HG03342 (cell line): ENCODE data around the gene TMEM221.
A peak's percentile ranks its signal among the peaks of the same experiment; 100 is the strongest.
"Not testable (repeated sequence)": the region's sequence is repeated elsewhere in the genome, so short reads cannot be mapped to it uniquely, and the experiment has no call there.

Experiments
- ATAC-seq: cut with Tn5 transposase; IDR thresholded peaks from one replicate; pipeline ENCODE4 v1.9.1; 2021; ENCODE audit warnings: mild to moderate bottlenecking, moderate library complexity; ENCODE audit not compliant: unreplicated experiment

The TMEM221 gene

DNA sequence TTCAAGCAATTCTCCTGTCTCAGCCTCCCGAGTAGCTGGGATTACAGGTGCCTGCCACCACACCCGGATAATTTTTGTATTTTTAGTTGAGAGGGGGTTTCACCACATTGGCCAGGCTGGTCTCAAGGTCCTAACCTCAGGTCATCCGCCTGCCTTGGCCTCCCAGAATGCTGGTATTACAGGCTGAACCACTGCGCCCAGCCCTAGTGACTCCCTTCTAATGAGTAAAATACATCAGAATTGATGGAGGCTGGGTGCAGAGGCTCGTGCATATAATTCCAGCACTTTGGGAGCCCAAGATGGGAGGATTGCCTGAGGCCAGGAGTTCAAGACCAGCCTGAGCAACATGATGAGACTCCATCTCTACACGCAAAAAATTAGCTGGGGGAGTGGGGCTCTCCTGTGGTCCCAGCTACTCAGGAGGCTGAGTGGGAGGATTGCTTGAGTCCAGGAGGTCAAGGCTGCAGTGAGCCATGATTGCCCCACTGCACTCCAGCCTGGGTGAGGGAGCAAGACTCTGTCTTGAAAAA lies 26.6 kb upstream of the TMEM221 start:
- not testable (repeated sequence) for ATAC-seq

DNA sequence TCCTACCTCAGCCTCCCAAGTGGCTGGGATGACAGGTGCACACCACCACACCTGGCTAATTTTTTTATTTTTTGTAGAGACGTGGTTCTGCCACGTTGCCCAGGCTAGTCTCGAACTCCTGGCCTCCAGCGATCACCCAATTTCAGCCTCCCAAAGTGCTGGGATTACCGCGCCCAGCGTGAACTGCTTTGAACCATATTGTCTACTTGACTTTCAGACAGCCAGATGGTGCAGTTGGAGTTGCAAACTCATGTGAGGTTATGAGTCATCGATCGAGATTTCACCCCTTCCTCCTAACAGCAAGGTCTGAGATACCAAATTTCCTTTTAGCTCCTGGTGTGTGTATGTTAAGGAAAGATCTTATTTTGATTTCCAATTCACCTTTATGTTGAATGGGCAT lies 24.6 kb upstream of the TMEM221 start:
- no peak for ATAC-seq

DNA sequence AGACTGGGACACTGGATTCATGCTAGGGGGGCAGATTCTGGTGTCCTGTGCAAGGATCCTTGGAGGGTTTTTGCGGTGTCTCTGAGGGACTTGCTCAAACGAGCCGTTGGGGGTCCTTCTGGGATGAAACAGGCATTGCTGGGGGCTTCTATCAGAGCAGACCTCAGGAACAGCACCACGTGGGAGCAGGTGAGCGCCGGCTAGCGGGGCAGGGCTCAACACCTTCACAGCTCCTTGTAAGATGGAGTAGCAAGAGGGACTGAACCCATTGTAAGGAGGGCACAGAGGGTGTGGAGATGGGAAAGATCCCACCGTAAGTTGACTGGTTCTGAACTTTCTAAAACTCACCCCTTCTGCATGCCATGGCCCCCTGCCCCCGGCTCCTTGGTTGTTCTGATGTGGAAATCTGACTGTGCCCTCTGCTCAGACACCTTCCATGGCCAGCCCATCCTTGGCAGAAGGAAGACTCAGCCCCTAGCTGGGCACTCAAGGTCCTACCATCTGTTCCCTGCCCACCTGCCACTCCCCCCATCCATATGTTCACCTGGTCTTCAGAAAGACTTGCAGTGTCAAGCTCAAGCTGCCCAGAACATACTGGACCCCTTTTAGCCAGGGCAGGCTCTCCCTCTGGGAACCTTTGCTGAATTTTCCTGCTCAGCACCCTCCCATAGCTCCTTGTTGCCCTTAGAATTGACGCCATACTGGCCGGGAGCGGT lies 23.1 kb upstream of the TMEM221 start:
- ATAC-seq: no peak

DNA sequence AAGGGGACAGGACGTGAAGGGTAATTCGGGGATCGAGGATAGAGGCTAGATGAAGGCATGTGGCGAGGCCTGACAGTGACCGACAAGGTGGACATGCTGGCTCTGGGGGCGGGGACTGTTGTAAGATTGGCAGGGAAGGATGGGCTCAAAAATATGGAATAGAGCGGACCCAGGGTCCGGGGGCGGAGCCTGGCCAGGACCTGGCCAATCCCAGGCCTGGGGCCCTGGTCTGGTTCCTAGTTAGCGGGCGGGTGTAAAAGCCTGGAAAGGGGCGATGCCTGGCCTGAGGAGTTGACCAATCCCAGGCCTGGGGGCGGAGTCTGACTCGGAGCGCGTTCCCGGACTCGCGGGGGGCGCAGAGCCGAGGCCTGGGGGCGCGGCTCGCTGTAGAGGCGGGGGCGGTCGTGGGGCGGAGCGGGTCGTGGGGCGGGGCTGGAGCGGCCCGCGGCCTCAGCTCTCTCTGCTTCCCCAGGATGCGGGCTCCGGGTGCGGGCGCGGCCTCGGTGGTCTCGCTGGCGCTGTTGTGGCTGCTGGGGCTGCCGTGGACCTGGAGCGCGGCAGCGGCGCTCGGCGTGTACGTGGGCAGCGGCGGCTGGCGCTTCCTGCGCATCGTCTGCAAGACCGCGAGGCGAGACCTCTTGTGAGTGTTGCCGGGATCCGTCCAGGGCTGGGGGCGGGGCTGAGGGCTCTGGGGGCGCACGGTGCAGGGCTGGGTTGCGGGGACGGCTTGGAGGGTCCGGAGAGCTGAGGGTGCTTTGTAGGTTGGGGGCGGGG lies 21.8 kb upstream of the TMEM221 start, which contains the start of gene SLC27A1:
Gene SLC27A1, plus strand, starts transcription at position 457 of the 774 bp plus-strand sequence. Its CDS starts 17 bp downstream, at position 474.
- peak; percentile 68 for ATAC-seq

DNA sequence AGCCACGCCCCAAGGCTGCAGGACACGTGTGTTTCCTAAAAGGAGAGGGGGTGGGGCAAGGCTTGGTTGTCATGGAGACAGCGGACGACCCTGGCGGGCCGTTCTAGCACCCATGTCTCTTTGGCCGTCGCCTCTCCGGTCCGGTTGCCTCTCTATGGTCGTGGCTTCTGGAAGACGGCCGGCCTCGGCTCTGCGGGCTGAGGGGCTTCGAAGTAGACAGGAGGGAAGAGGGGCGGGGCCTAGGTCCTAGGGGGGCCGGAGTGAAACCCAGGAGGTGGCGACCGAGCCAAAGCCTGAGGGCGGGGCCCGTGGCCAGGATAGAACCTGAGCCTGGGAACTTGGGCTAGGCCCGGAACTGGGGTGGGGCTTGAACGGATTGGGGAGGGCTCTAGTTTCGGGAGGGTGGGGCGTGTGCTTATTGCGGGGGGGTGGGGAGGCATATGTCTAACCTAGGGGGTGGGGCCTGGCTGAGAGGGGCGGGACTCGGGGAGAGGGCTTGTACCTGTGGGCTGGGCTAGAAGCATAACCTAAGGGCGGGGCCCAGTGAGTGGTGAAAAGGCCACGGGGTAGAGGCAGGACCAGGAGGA lies 21.1 kb upstream of the TMEM221 start:
- peak; percentile 56 for ATAC-seq

DNA sequence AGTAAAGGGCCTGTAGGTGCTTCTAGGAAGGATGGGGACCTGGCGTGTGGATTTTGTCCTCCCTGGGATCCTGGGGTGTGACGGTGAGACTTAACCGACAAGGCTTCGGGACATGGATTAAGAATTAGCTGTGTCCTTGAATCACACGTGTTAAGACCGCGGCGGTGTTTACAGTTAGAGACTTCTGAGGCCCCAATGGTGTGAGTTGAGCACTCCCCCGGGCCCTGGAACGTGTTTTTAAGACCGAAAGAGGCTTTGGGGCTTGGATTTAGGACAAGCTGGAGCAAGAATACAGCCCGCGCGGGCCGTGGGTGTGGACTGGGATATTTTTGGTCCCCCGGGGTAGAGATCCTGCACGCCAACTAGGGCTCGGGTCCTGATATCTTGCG lies 20.6 kb upstream of the TMEM221 start:
- no peak for ATAC-seq

DNA sequence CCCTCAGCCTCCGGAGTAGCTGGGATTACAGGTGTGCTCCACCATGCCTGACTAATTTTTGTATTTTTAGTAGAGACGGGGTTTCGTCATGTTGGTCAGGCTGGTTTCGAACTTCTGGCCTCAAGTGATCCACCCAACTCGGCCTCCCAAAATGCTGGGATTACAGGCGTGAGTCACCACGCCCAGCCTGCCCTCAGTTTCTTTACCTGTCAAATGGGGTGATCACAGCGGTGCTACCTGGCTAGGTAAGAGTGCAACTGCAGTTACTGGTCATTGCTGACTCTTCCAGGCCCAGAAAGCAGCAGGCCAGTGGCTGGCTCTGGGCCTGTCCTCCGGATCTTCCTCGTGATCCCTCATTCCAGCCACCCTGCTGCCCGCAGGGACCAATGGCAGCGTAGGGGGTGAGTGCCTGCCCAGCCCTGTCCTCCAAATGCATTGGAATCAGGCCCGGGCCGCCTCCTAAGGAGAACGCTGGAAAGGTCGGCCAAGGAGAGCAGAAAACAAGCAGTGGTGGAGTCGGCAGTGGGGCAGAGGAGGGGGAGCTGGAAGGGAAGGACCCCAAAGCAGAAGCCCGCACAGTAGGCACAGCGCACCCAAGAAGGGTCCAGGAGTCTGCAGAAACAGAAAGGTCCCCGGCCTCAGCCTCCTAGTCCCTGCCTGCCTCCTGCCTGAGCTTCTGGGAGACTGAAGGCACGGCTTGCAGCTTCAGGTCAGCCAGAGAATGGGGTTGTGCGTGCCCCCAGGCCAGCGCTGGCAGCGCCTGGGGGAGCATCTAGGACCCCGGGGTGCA lies 20.0 kb upstream of the TMEM221 start:
- ATAC-seq: no peak

DNA sequence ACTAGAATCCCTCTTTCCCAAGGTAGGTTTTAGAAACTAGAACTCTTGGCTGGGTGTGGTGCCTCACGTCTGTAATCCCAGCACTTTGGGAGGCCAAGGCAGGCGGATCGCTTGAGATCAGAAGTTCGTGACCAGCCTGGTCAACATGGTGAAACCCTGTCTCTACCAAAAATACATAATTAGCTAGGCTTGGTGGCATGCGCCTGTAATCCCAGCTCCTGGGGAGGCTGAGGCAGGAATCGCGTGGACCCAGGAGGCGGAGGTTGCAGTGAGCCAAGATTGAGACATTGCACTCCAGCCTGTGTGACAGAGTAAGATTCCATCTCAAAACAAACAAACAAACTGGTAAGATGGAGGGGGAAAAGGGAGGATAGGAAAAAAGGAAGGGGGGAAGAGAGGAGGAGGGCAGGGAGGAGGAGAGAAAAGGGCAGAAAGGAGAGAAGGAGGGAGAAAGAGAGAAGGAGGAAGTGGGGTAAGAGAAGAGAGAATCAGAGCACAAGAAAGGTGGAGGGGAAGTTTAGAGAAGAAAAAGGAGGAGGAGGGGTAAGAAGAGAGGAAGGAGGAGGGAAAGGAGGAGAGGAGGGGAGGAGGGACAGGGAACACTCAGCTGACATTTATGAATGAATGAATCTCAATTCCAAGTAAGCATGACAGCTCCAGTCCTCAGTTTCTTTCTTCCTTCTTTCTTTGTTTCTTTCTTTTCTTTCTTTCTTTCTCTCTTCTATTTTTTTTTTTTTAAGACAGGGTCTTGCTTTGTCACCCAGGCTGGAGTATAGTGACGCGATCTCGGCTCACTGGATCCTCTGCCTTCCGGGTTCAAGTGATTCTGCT lies 19.2 kb upstream of the TMEM221 start:
- no peak for ATAC-seq

DNA sequence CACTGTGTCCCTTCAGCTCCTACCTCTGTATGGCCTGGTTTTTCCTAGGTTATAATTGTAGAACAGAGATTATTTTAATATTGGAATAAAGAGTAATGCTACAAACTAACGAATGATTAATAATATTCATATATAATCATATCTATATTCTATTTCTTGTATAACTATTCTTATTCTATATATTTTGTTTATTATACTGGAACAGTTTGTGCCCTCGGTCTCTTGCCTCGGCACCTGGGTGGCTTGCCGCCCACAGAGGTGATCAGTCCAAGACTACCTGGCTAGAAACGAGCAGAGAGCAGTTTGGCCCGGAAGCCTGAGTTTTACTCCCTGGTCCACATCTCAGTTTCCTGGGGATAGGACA lies 18.0 kb upstream of the TMEM221 start:
- no peak for ATAC-seq

DNA sequence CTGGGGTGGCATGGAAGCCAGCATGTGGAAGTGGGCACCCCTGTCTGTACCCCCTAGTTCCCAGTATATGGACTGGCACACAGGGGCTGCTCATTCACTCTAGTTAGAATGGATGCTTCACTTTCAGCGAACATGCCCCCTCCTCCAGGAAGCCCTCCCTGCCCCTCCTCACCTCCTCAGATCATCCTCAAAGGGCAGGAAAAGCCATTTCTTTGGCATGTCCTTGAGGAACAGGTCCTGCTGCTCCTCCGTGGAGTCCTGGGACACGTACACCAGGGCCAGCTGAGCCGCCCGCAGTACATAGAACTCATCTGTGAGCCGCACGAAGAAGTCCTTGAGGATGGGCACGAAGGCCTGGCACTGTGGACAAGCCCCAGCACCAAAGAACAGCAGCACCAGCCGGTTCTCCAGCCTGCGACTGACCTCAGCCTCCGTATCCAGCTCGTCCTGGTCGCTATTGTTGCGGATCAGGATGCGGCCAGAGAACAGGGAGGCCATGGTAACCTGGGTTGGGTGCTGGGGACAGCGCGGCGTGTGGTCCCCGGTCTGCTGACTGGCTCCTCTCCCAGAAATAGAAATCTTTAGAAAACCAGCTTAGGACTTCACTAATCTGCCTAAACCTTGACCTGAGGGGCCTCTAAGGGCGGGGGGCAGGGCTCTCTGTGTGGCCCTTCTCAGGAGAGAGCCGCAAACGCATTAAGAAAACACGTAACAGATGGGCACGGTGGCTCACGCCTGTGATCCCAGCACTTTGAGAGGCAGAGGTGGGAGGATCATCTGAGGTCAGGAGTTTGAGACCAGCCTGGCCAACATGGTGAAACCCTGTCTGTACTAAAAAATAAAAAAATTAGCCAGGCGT lies 12.1 kb upstream of the TMEM221 start, which contains the start of gene NXNL1:
Gene NXNL1, minus strand, starts transcription at position 555 of the 859 bp plus-strand sequence. Its CDS starts 57 bp downstream, at position 498.
- ATAC-seq: no peak

DNA sequence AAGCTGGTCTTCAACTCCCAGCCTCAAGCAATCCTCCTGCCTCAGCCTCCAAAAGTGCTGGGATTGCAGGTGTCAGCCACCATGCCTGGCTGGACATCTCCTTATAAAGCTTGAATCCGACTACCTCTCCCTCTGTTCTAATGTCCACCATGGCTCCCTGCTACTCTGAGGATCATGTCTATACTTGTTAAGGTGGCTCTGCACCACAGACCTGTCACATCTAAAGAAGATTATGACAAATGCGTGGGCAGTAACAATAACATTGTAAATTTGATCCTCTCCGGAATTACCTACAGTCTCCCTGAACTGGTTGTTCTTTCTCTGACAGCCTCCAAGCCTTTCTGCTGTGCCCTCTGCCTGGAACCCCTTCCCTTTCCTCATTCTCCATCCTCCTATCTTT lies 10.5 kb upstream of the TMEM221 start:
- no peak for ATAC-seq

DNA sequence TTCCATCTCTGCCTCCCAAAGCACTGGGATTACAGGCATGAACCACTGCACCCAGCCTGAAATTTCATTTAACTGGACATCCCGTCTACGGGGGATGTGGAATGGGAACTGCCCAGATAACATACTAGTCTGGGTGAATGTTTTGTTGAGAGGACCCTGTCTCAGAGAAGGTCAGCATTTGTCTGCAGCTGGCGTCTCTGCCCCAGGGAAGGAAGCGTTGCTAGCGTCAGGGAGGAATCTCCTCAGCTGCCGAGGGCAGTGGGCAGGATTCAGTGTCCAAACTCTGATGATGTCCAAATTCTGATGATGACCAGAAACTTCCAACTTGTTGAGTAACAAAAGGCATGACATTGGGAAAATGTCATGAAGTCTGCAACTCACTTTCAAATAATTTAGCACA lies 9.1 kb upstream of the TMEM221 start:
- no peak for ATAC-seq

DNA sequence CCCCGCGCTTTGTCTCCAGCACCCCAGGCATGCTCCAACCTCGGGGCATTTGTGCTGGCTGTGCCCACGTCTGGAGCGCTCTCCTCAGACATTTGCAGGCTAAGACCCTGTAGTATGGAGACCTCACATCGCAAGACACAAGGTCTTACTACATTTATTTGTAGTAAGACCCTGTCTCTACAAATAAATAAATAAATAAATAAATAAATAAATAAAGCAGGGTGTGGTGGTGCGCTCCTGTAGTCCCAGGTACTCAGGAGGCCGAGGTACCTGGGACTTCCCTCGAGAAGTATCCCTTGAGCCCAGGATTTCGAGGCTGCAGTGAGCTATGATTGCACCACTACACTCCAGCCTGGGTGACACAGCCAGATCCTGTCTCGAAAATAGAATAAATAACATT lies 7.7 kb upstream of the TMEM221 start:
- ATAC-seq: no peak

DNA sequence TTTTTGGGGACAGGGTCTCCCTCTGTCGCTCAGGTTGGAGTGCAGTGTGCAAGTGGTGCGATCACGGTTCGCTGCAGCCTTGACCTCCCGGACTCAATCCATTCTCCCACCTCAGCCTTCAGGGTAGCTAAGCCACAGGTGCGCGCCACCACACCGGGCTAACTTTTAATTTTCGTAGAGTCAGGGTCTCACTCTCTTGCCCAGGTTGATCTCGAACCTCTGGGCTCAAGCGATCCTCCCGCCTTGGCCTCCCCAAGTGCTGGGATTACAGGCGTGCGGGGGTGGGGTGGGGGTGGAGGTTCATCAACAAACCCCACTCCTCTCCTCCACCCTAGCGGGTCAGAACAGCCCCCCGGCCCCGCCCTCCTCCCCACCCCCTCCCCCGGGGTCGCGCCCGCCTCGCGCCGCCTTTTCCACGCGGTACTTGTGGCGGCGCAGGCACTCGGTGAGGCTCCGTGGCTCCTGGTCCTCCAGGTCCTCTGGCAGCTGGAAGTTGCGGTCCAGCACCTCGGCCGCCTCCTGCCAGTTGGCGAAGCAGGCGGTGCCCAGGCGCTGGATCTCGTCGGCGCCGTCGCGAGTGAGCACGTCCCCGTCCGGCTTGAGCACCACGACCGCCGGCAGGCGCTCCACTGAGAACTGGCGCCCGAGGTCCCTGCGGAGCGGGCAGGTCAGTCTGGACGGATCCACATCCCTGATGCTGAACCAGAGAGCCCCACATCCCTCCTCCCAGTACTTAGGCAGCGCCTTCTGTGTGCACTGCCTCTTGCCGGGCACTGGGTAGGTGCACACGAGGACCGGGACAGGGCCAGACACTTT lies 7.0 kb upstream of the TMEM221 start:
- ATAC-seq: no peak

DNA sequence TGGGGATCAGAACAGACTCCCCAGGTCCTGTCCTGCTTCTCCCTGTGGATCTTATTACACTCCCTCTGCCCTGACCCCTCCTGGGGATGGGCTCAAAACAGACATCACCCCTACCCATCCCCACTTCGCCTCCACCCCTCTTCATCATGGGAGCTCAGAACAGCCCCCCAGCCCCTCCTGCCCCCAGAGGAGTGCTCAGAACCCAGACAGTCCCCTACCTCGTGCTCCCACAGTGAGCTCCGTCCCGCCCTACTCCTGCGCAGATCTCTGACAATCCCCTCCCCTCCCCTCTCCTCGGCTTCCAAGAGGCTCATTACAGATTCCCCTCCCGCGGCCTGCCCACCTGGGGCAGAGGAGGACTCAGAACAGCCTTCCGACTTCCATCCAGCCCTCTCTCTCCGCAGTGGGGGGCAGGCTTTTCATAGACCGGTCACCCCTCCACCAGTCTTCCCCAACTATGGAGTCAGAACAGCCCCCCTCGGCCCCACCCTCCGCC lies 6.2 kb upstream of the TMEM221 start:
- no peak for ATAC-seq

DNA sequence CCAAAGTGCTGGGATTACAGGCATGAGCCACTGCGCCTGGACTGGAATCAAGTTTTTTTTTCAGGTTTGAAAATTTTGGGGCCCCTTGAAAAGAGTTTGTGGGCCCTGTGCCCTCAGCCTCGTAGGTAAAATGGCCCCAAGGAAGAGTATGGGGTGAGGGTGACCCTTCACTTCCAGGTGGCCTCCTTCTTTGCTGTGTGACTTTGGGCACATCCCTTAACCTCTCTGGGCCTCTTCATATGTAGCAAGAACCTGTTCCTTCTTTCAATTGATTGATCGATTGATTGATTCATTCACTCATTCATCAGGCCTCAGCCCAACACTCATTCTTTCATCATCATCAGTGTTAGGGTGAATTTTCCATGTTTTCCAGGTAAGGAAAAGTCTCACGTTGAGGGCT lies 3.4 kb upstream of the TMEM221 start:
- ATAC-seq: no peak

DNA sequence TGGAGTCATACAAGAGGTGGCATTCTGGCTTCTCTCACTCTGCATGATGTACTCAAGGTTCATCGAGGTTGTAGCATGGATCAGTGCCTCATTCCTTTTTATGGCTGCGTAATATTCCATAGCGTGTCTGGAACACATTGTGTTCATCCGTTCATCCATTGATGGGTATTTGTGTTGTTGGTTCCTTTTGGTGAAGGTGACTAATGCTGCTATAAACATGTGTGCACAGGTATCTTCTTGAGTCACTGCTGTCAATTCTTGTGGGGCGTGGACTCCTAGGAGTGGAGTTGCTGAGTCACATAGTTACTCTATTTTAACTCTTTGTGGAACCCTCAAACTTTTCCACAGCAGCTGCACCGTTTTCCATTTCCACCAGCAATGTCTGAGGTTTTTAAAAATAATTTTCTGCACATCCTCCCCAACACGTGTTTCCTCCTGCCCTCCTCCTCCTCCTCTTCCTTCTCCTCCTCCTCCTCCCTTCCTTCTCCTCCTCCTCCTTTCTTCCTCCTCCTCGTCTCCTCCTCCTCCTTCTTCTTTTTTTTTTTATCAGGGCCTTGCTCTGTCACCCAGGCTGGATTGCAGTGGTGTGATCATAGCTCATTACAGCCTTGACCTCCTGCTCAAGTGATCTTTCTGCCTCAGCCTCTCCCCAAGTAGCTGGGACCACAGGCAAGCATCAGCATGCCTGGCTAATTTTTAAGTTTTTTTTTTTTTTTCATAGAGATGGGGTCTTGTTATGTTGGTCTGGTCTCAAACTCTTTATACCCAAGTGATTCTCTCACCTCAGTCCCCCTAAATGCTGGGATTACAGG lies 2.0 kb upstream of the TMEM221 start:
- no peak for ATAC-seq
